HCT116 (cell line): ENCODE measurements around the gene TENM4. TPM values are rescaled to one million over a fixed set of nuclear protein-coding genes. Genes with fewer than 3 reads are reported as not detected.

ENCODE experiments used
- ATAC-seq: fragments of 200-7000 bp; cut with Tn5 transposase; 2 replicates; pipeline ENCODE4 v1.9.1; 2020; ENCODE audit warnings: mild to moderate bottlenecking, moderate library complexity
- BruUV-seq: library from RNA; stranded (reverse); fragments of 400-500 nt; replicated peaks from 2 replicates; lab custom pipeline; 2021; lab: Mats Ljungman, UMichigan
- CTCF ChIA-PET: fragments of 300-600 bp; sonication (Branson Sonifier 250); formaldehyde crosslinking; loops from one replicate; lab custom pipeline; 2021; ENCODE audit warnings: antibody characterized with exemption; lab: Charles Lee
- POLR2A ChIA-PET: fragments of 300-600, 350-600 bp; sonication (Branson Sonifier 250); formaldehyde crosslinking; loops from one replicate; lab custom pipeline; 2021; ENCODE audit warnings: antibody characterized with exemption; lab: Charles Lee
- RAD21 ChIA-PET, 2 experiments: fragments of 300-600 bp; sonication (Branson Sonifier 250); formaldehyde crosslinking; loops; one replicate each; lab custom pipeline; 2023; ENCODE audit warnings: low total read pairs in 2 of 2; ENCODE audit not compliant: uncharacterized antibody in 2 of 2, unreplicated experiment in 2 of 2, low non-redundant PET in 1 of 2; lab: Charles Lee
- DNase-seq: peaks from one replicate; pipeline ENCODE4 v3.0.0-alpha.2; 2010; ENCODE audit warnings: low read depth, low spot score
- H2AFZ ChIP-seq: fragments of 200-600 bp; shearing (Covaris generic), sonication (generic); 2 replicates; pipeline ENCODE4 v1.6.1; 2017; ENCODE audit warnings: low read depth, mixed run types, mixed read lengths, antibody characterized with exemption, low read length; ENCODE audit not compliant: poor library complexity, severe bottlenecking
- H3K27ac ChIP-seq: 2 replicates; pipeline ENCODE4 v1.5.1; 2012; ENCODE audit warnings: low read depth, low read length
- H3K27me3 ChIP-seq: fragments of 200-600 bp; sonication (generic); 2 replicates; pipeline ENCODE4 v1.6.1; 2016; ENCODE audit warnings: mixed run types, low read length, mixed read lengths; ENCODE audit not compliant: insufficient read depth
- H3K36me3 ChIP-seq, 2 experiments: fragments of 200-500 bp in 1 of 2; fragments of 200-600 bp in 1 of 2; sonication (Bioruptor generic) in 1 of 2; sonication (generic) in 1 of 2; 2 replicates each; pipeline versions ENCODE4 v1.5.1 to v1.6.1; 2014 to 2016; ENCODE audit warnings: low read length in 2 of 2, inconsistent platforms in 1 of 2, mixed read lengths in 1 of 2, mixed run types in 1 of 2; ENCODE audit not compliant: insufficient read depth in 2 of 2, control insufficient read depth in 1 of 2
- H3K4me1 ChIP-seq, 2 experiments: fragments of 200-600 bp in 1 of 2; sonication (generic) in 1 of 2; 2 replicates each; pipeline versions ENCODE4 v1.5.1 to v1.6.1; 2012 to 2017; ENCODE audit warnings: low read length in 2 of 2, inconsistent platforms in 1 of 2, mild to moderate bottlenecking in 1 of 2, mixed read lengths in 1 of 2, mixed run types in 1 of 2, moderate library complexity in 1 of 2; ENCODE audit not compliant: insufficient read depth in 2 of 2, control insufficient read depth in 1 of 2
- H3K4me2 ChIP-seq: fragments of 200-600 bp; sonication (generic); 2 replicates; pipeline ENCODE4 v1.6.1; 2017; ENCODE audit warnings: mixed run types, low read length, mixed read lengths
- H3K4me3 ChIP-seq, 2 experiments: fragments of 200-600 bp in 1 of 2; sonication (generic) in 1 of 2; replicated peaks in 1 of 2; 2 replicates each; pipeline ENCODE4 v1.5.1; 2011 to 2016; ENCODE audit warnings: low read length in 2 of 2, control low read depth in 1 of 2, low read depth in 1 of 2, mild to moderate bottlenecking in 1 of 2, mixed read lengths in 1 of 2, mixed run types in 1 of 2
- H3K79me2 ChIP-seq: fragments of 200-600 bp; sonication (generic); 2 replicates; pipeline ENCODE4 v1.6.1; 2017; ENCODE audit warnings: mild to moderate bottlenecking, mixed run types, low read length, moderate library complexity, mixed read lengths; ENCODE audit not compliant: insufficient read depth
- H3K9ac ChIP-seq: fragments of 200-600 bp; sonication (generic); 2 replicates; pipeline ENCODE4 v1.6.1; 2016; ENCODE audit warnings: low read length, mixed read lengths
- H3K9me2 ChIP-seq: fragments of 200-600 bp; sonication (generic), shearing (Covaris generic); 2 replicates; pipeline ENCODE4 v1.6.1; 2017; ENCODE audit warnings: mixed run types, mild to moderate bottlenecking, moderate library complexity; ENCODE audit not compliant: insufficient read depth
- H3K9me3 ChIP-seq, 2 experiments: fragments of 200-500 bp in 1 of 2; fragments of 200-600 bp in 1 of 2; sonication (Bioruptor generic) in 1 of 2; sonication (generic) in 1 of 2; 2 replicates each; pipeline ENCODE4 v1.6.1; 2014 to 2017; ENCODE audit warnings: low read length in 2 of 2, mixed read lengths in 2 of 2, inconsistent platforms in 1 of 2, low read depth in 1 of 2, mild to moderate bottlenecking in 1 of 2, mixed run types in 1 of 2, moderate library complexity in 1 of 2; ENCODE audit not compliant: control insufficient read depth in 1 of 2, insufficient read depth in 1 of 2
- H4K20me1 ChIP-seq: fragments of 200-600 bp; sonication (generic), shearing (Covaris generic); 2 replicates; pipeline ENCODE4 v1.6.1; 2017; ENCODE audit warnings: mixed run types, mild to moderate bottlenecking, moderate library complexity; ENCODE audit not compliant: insufficient read depth
- CBX3 ChIP-seq: IDR thresholded peaks from 2 replicates; pipeline ENCODE4 v1.6.1; 2012; ENCODE audit warnings: low read depth
- CEBPB ChIP-seq: IDR thresholded peaks from 2 replicates; pipeline ENCODE4 v1.6.1; 2012; ENCODE audit warnings: low read depth
- CTCF ChIP-seq, 3 experiments: fragments of 200-600 bp in 1 of 3; sonication (generic) in 1 of 3; IDR thresholded peaks in 2 of 3; conservative IDR thresholded peaks in 1 of 3; 2 replicates each; pipeline ENCODE4 v1.5.1; 2012 to 2017; ENCODE audit warnings: low read depth in 2 of 3, low read length in 2 of 3, antibody characterized with exemption in 1 of 3, borderline replicate concordance in 1 of 3, control low read depth in 1 of 3, mild to moderate bottlenecking in 1 of 3, mixed read lengths in 1 of 3, mixed run types in 1 of 3, moderate library complexity in 1 of 3; ENCODE audit not compliant: insufficient read depth in 1 of 3
- ELF1 ChIP-seq: IDR thresholded peaks from 2 replicates; pipeline ENCODE4 v1.6.1; 2012; ENCODE audit warnings: low read depth, borderline replicate concordance
- EZH2 ChIP-seq: fragments of 200-600 bp; sonication (generic); IDR thresholded peaks from 2 replicates; pipeline ENCODE4 v1.6.1; 2017; ENCODE audit warnings: antibody characterized with exemption, mixed run types
- EZH2phosphoT487 ChIP-seq: fragments of 200-600 bp; IDR thresholded peaks from 2 replicates; pipeline ENCODE4 v1.6.1; 2018; ENCODE audit warnings: antibody characterized with exemption, borderline replicate concordance
- FOSL1 ChIP-seq: IDR thresholded peaks from 2 replicates; pipeline ENCODE4 v1.6.1; 2012; ENCODE audit warnings: low read depth
- JUND ChIP-seq: IDR thresholded peaks from 2 replicates; pipeline ENCODE4 v1.6.1; 2012
- MAX ChIP-seq: IDR thresholded peaks from 2 replicates; pipeline ENCODE4 v1.6.1; 2012
- POLR2AphosphoS5 ChIP-seq: IDR thresholded peaks from 2 replicates; pipeline ENCODE4 v1.6.1; 2011; ENCODE audit warnings: mild to moderate bottlenecking, low read depth, low read length, moderate library complexity
- SP1 ChIP-seq: IDR thresholded peaks from 2 replicates; pipeline ENCODE4 v1.6.1; 2012; ENCODE audit warnings: low read depth
- TCF7L2 ChIP-seq: IDR thresholded peaks from 2 replicates; pipeline ENCODE4 v1.7.0; 2011; ENCODE audit warnings: borderline replicate concordance, inconsistent platforms; ENCODE audit not compliant: insufficient read depth, insufficient read length; ENCODE audit errors: extremely low read depth
- ZBTB33 ChIP-seq: IDR thresholded peaks from 2 replicates; pipeline ENCODE4 v1.6.1; 2011; ENCODE audit warnings: mild to moderate bottlenecking, low read length, moderate library complexity; ENCODE audit not compliant: insufficient replicate concordance; ENCODE audit errors: extremely low read depth
- ZNF274 ChIP-seq: fragments of 200-500 bp; sonication (Bioruptor generic); IDR thresholded peaks from 2 replicates; pipeline ENCODE4 v1.6.1; 2014; ENCODE audit warnings: mild to moderate bottlenecking, low read depth, low read length, inconsistent platforms
- intact Hi-C: fragments of 100-400 bp; cut with micrococcal nuclease; formaldehyde crosslinking; loops from 2 replicates; pipeline ENCODE4 v1.10.0; 2022
- total RNA-seq: library from RNA; stranded (reverse); gene quantifications from one replicate; pipeline ENCODE4 v1.2.1, GENCODE V29; 2021; ENCODE audit not compliant: unreplicated experiment

Gene TENM4
- total RNA-seq, 1 experiment from 2014 or later = 0.05 TPM

- peaks cover 71% of the 10 kb centered on the region for H3K27me3 ChIP-seq
- RAD21 ChIA-PET = no interaction called here
- H3K79me2 ChIP-seq = no peaks in the 10 kb centered on the region
- CTCF ChIA-PET = no interaction called here
- H3K9me3 ChIP-seq = no peaks in the 10 kb centered on the region
- POLR2A ChIA-PET = no interaction called here
- TF ChIP-seq CEBPB (no peak), EZH2phosphoT487 (no peak), EZH2 (no peak), POLR2AphosphoS5 (no peak), TCF7L2 (no peak), CBX3 (no peak), JUND (no peak), ZNF274 (no peak), ELF1 (no peak), CTCF (IDR thresholded peaks at IDR 0.05 in 2 of 3, conservative IDR thresholded peaks at IDR 0.05 in 1 of 3; ENCODE audit: borderline replicate concordance in 1 of 3, insufficient read depth in 1 of 3, low read depth in 2 of 3, low read length in 2 of 3) (no peak), SP1 (no peak), ZBTB33 (no peak), MAX (no peak), FOSL1 (no peak)
- H3K36me3 ChIP-seq = no peaks in the 10 kb centered on the region
- H3K9me2 ChIP-seq = no peaks in the 10 kb centered on the region
- no TSS peak for BruUV-seq
- no peak overlapping the region for H3K9ac ChIP-seq
- H2AFZ ChIP-seq = no peak overlapping the region
- no peak overlapping the region for H3K4me2 ChIP-seq
- no peak overlapping the region for H3K4me3 ChIP-seq
- H4K20me1 ChIP-seq = no peaks in the 10 kb centered on the region
- no peaks in the 10 kb centered on the region for H3K4me1 ChIP-seq
- DNase-seq = no peak
- no peak overlapping the region for H3K27ac ChIP-seq
- ATAC-seq = no peak
- intact Hi-C loops = no loop called here
Observed at GRCh38 chr11:78855116-78855515, 585.7 kb downstream of the TENM4 start.
